Right forelimb (tissue), 1 donor: ENCODE data around the gene ENOX1.

Experiments used
- DNase-seq: peaks from one replicate; pipeline ENCODE4 v3.0.0-alpha.2; 2018

The ENOX1 gene

GRCh38 chr13:43475140-43475539 is 311.6 kb downstream of the ENOX1 start:
- DNase-seq, result no peak

- DNase-seq, result no peak
Measured at GRCh38 chr13:43473437-43473836, 313.3 kb downstream of the ENOX1 start.

GRCh38 chr13:43472980-43473379 is 313.8 kb downstream of the ENOX1 start:
- no peak for DNase-seq

- no peak for DNase-seq
Measured at GRCh38 chr13:43472339-43472738, 314.4 kb downstream of the ENOX1 start.

- no peak for DNase-seq
Measured at GRCh38 chr13:43470610-43471009, 316.2 kb downstream of the ENOX1 start.

GRCh38 chr13:43469791-43470190 is 317.0 kb downstream of the ENOX1 start:
- no peak for DNase-seq

- DNase-seq, result no peak
Measured at GRCh38 chr13:43464578-43465264, 322.1 kb downstream of the ENOX1 start.

- no peak for DNase-seq
Measured at GRCh38 chr13:43448605-43449336, 338.0 kb downstream of the ENOX1 start.

GRCh38 chr13:43446126-43446525 is 340.6 kb downstream of the ENOX1 start:
- DNase-seq, result no peak

GRCh38 chr13:43445668-43446067 is 341.1 kb downstream of the ENOX1 start:
- DNase-seq, result no peak

GRCh38 chr13:43444081-43444480 is 342.7 kb downstream of the ENOX1 start:
- DNase-seq, result no peak

GRCh38 chr13:43441899-43442499 is 344.8 kb downstream of the ENOX1 start:
- no peak for DNase-seq

- no peak for DNase-seq
Measured at GRCh38 chr13:43441464-43441863, 345.3 kb downstream of the ENOX1 start.

GRCh38 chr13:43434191-43434590 is 352.6 kb downstream of the ENOX1 start:
- DNase-seq, result no peak

GRCh38 chr13:43433691-43434141 is 353.1 kb downstream of the ENOX1 start:
- no peak for DNase-seq

- no peak for DNase-seq
Measured at GRCh38 chr13:43432958-43433357, 353.8 kb downstream of the ENOX1 start.

- DNase-seq, result no peak
Measured at GRCh38 chr13:43431841-43432240, 354.9 kb downstream of the ENOX1 start.

- DNase-seq, result no peak
Measured at GRCh38 chr13:43431290-43431716, 355.5 kb downstream of the ENOX1 start.

GRCh38 chr13:43428545-43429296 is 358.1 kb downstream of the ENOX1 start:
- DNase-seq, result no peak

GRCh38 chr13:43426355-43426754 is 360.4 kb downstream of the ENOX1 start:
- no peak for DNase-seq

GRCh38 chr13:43425234-43425633 is 361.5 kb downstream of the ENOX1 start:
- no peak for DNase-seq

- no peak for DNase-seq
Measured at GRCh38 chr13:43424412-43424811, 362.4 kb downstream of the ENOX1 start.

GRCh38 chr13:43422116-43422515 is 364.7 kb downstream of the ENOX1 start:
- no peak for DNase-seq
